Motor neuron (in vitro differentiated cells): ENCODE measurements around the gene RHBDL1. TPM values are rescaled to one million over a fixed set of nuclear protein-coding genes. Genes with fewer than 3 reads are reported as not detected.

ENCODE experiments used
- ATAC-seq, 8 experiments: fragments of 200-7000 bp; cut with Tn5 transposase; replicated peaks in 6 of 8; 2 replicates each; pipeline ENCODE4 v1.8.0; 2021; ENCODE audit warnings: mild to moderate bottlenecking in 8 of 8, moderate library complexity in 8 of 8
- H3K27ac ChIP-seq, 2 donors: fragments of 250-450 bp; sonication (Bioruptor Pico); 2 replicates each; pipeline ENCODE4 v1.9.0; 2021; ENCODE audit warnings: antibody characterized with exemption in 2 of 2, mild to moderate bottlenecking in 2 of 2, moderate library complexity in 1 of 2
- H3K4me1 ChIP-seq, 2 donors: fragments of 250-450 bp; sonication (Bioruptor Pico); replicated peaks in 1 of 2; 2 replicates each; pipeline ENCODE4 v1.6.1; 2021; ENCODE audit warnings: antibody characterized with exemption in 2 of 2, mild to moderate bottlenecking in 2 of 2, moderate library complexity in 1 of 2
- H3K4me3 ChIP-seq, 5 donors: fragments of 250-450 bp; sonication (Bioruptor Pico); 2 replicates each; pipeline ENCODE4 v1.9.0; 2021; ENCODE audit warnings: antibody characterized with exemption in 5 of 5, mild to moderate bottlenecking in 5 of 5, moderate library complexity in 4 of 5
- WGBS, 10 experiments: fragments of 450-650 bp; shearing (Covaris generic); methylation state at CpG; one replicate each; pipeline ENCODE4 v1.0.0; 2022; 5-methylcytosine and 5-hydroxymethylcytosine counted together
- in situ Hi-C, 9 experiments: fragments of 400-800 bp; cut with MboI; loops; one replicate each; pipeline ENCODE4 v1.15.0; 2021; ENCODE audit warnings: low sequenced_read_pairs in 9 of 9, low pct_unique_long_range_greater_than_20kb in 2 of 9; ENCODE audit not compliant: unreplicated experiment in 9 of 9
- total RNA-seq, 8 experiments: library from RNA; unstranded; fragments of 300-600 nt; gene quantifications; 2 replicates each; pipeline versions ENCODE4 v1.2.3 to v1.2.4, GENCODE V29; 2022

Gene RHBDL1
- total RNA-seq, 8 experiments from 2014 or later = 1.0 to 8.5 (median 3.3) TPM

DNA sequence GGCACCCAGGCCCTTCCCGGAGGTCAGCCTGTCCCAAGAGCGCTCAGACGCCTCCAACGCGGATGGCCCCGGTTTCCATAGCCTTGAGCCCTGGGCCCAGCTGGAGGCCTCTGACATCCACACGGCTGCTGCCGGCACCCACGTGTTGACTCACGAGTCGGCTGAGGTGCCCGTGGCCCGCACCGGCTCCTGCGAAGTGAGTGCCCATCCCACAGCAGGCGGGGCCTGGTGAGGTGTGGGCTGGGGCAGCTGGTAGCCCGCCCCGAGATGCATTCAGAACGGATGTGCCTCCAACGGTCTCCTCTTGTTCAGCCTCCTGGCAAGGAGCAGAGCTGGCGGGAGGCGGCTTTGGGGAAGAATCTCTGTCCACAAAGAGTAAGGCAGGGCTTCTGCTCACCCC is 23.6 kb upstream of the RHBDL1 start:
- no peak for ATAC-seq
- 80 to 90% (median 82%) methylated on average over 1 to 4 of the region's 22 CpGs; no CpG with 5 or more reads in 7 of the 10 experiments for WGBS, 10 experiments
- in situ Hi-C loops = no loop called here
- Histone ChIP-seq H3K27ac (no peak overlapping the region), H3K4me1 (peaks cover 18 to 19% of the 10 kb centered on the region in 2 donors), H3K4me3 (no peak overlapping the region)

DNA sequence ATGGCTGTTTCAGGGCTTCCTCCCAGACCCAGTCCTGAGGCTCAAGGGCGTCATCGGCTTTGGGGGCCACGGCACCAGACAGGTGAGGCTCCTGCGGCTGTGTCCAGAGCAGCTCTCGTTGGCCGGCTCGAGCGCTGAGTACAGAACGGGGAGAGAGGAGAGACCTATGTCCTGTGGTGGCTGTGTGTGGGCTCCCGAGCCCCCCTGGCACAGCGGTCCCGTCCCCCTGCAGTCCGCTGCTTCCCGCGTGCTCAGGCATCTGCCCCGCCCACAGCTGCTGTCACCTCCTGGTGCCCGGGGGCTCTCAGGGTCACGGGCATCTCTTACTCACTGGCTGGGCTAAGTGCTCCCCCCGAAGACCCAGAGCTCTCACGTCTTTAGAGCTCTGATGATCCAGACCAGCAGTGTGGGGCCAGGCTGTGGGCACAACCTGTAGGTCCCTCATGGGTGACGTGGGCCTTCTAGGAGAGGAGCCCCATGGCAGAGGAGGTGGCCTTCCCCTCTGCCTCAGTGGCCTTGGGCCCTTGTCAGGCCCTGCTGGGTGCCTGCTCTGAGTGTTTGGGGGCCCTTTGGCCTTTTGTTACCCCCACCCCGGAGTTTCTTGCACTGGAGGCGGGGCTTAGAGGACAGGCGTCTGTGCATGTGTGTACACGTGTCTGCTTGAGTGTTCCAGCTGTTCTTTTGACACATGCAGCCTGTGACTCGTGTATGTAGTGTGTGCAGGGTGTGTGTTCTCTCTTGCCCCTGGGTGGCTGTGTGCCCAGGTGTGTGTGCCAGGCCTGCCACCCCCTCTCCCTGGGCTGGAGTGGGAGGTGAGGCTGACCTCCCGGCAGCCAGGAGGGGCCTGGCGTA is 22.8 kb upstream of the RHBDL1 start:
- no peak for ATAC-seq
- Histone ChIP-seq H3K27ac (no peak overlapping the region), H3K4me3 (no peak overlapping the region), H3K4me1 (peaks cover 18 to 19% of the 10 kb centered on the region in 2 donors)
- in situ Hi-C loops = no loop called here
- 80 to 100% (median 91%) methylated on average over 2 to 5 of the region's 28 CpGs; no CpG with 5 or more reads in 6 of the 10 experiments for WGBS, 10 experiments

DNA sequence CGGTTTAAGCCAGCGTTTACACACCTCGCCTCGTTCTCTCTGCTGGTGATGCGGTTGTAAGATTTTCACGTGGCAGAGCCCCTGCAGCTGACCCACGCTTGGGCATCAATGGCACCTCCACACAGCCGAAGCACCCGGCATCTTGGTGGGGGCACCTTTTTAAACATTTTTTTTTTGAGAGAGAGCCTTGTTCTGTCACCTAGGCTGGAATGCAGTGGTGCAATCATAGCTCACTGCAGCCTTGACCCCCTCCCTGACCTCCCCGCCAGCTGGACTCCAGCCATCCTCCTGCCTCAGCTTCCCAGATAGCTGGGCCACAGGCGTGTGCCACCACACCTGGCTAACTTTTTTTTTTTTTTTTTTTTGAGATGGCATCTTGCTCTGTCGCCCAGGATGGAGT is 21.4 kb upstream of the RHBDL1 start:
- in situ Hi-C loops = no loop called here
- no peak for ATAC-seq
- Histone ChIP-seq H3K4me1 (peaks cover 11 to 12% of the 10 kb centered on the region in 2 donors), H3K4me3 (no peak overlapping the region), H3K27ac (no peak overlapping the region)
- WGBS, 10 experiments = 86 to 100% (median 97%) methylated on average over 1 to 7 of the region's 12 CpGs; no CpG with 5 or more reads in 3 of the 10 experiments

DNA sequence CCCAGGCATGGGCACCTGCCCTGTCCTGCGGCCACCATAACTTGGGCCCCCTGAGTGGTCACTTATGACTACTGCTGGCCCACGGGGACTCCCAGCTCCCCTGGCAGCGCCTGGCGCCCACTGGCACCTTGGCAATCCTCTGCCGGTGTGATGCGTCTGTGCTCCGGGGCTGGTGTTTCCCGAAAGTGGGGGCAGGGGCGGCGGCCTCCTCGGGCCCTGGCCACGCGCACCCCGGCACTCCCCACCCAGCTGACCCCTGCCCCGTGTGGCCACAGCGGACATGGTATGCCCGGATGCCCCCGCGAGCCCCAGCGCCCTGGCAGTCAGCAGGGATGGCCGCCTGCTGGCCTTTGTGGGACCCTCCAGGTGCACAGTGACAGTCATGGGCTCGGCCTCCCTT is 18.0 kb upstream of the RHBDL1 start:
- in situ Hi-C loops = no loop called here
- Histone ChIP-seq H3K27ac (no peak overlapping the region), H3K4me1 (peaks cover 11 to 12% of the 10 kb centered on the region in 2 donors), H3K4me3 (no peak overlapping the region)
- no peak for ATAC-seq
- 96% methylated on average over 4 of the region's 22 CpGs; no CpG with 5 or more reads in 9 of the 10 experiments for WGBS, 10 experiments

DNA sequence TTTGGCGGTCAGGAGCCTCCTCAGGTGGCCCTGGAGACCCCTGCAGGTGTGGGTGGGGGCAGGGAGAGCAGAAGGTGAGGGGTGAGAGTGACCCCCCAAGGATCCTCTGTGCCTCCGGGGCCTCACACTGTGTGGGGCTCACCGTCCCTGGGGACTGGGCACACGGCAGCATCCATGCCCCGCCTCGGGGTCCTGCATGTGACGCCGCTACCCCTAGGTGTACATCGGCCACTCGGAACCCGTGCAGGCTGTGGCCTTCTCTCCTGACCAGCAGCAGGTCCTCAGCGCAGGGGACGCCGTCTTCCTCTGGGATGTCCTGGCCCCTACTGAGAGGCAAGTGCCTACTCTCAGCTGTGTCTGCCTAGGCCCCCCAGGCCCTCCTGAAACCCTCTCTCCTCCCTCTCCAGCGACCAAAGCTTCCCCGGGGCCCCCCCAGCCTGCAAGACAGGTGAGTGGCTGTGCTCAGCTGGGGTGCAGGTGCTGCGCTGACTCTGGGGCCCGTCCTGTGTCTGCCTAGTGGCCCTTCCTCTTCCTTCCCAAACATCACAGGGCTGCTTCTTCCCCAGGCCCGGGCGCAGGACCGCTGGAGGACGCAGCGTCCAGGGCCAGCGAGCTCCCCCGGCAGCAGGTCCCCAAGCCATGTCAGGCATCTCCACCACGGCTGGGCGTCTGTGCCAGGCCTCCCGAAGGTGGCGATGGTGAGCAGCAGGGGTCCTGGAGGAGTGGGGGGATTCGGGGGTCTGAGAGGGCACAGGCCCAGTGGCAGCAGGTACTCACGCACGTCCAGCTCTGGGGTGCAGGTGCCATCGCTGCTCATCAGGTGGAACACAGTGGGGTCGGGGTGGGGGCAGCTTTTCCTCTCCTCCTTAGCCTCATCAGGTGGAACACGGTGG is 16.5 kb upstream of the RHBDL1 start:
- Histone ChIP-seq H3K4me3 (no peak overlapping the region), H3K27ac (no peak overlapping the region), H3K4me1 (peaks cover 11 to 12% of the 10 kb centered on the region in 2 donors)
- 83% methylated on average over 3 of the region's 35 CpGs; no CpG with 5 or more reads in 9 of the 10 experiments for WGBS, 10 experiments
- ATAC-seq = no peak
- in situ Hi-C loops = no loop called here

DNA sequence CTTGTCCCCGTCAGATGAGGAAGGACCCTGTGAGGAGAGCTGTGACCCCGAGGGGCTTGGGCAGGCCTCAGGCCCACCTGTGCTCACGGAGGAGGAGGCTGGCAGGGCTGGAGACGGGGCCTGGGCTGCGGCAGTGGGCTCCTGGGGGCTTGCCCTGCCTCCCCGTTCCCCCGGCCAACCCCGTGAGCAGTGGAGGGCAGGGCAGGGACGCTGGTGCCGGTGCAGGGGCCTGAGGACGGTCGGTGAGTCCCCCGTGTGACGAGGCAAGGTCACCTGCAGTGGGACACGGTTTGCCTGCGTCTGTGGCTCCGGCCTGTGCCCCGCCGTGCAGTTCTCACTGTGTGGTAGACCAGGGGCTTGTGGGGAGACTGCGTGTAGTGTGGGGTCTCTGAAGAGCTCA is 15.9 kb upstream of the RHBDL1 start:
- no peak overlapping the region for H3K4me3 ChIP-seq
- peaks cover 11 to 12% of the 10 kb centered on the region in 2 donors for H3K4me1 ChIP-seq
- 87% methylated on average over 3 of the region's 20 CpGs; no CpG with 5 or more reads in 9 of the 10 experiments for WGBS, 10 experiments
- in situ Hi-C loops = no loop called here
- H3K27ac ChIP-seq = no peak overlapping the region
- ATAC-seq = no peak

DNA sequence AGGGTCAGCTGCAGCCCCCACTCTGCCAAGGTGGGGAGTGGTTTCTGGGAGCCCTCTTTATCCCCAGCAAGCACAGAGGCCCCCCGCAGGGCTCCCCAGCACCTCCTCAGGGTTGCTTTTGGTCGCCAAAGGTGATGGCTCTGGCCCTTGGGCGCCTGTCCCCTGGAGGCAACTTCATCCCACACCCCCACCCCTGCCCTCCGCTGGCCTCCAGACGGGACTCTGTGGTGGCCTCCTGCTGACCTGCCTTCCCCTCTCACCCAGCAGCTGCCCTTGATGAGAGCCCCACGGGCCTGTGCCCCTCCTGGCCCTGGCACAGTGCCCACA is 15.4 kb upstream of the RHBDL1 start:
- Histone ChIP-seq H3K4me1 (peaks cover 11 to 12% of the 10 kb centered on the region in 2 donors), H3K27ac (peak overlapping the region in 1 of 2 donors; percentile 35), H3K4me3 (no peak overlapping the region)
- in situ Hi-C loops = no loop called here
- ATAC-seq = no peak
- 83% methylated on average over 1 of the region's 6 CpGs; no CpG with 5 or more reads in 9 of the 10 experiments for WGBS, 10 experiments

DNA sequence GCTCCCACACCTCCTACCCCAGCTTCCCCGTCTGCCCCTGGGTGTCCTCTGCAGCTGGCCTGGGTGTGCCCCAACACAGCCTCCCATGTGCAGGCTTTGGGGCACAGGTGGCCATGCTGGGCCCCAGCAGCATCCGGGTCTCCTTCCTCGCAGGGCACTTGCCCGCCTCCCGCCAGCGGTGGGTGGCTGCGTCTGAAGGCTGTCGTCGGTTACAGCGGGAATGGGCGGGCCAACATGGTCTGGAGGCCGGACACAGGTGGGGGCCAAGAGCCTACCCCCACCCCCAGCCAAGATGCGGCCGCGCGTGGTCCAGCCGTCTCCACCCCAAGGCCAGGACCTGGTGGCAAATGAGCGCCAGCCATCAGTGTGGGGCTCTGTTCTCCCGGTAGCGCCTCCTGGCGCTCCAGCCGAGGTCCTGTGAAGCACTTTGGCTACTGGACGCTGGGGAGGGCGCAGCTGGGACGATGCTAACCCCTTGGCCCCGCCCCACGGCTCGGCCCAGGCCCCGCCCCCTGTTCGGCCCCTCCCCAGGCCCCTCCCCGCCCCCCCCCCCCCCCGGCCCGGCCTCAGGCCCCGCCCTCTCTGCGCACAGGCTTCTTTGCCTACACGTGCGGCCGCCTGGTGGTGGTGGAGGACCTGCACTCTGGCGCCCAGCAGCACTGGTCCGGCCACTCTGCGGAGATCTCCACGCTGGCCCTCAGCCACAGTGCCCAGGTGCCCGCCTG is 14.8 kb upstream of the RHBDL1 start:
- in situ Hi-C loops = no loop called here
- peak; percentile 21 to 96 (median 86) for ATAC-seq
- WGBS, 10 experiments = 80% methylated on average over 1 of the region's 43 CpGs; no CpG with 5 or more reads in 9 of the 10 experiments
- H3K4me1 ChIP-seq = peaks cover 11 to 12% of the 10 kb centered on the region in 2 donors
- H3K4me3 ChIP-seq = peak overlapping the region in 1 of 5 donors; percentile 0
- peak overlapping the region; percentile 38 to 75 for H3K27ac ChIP-seq

DNA sequence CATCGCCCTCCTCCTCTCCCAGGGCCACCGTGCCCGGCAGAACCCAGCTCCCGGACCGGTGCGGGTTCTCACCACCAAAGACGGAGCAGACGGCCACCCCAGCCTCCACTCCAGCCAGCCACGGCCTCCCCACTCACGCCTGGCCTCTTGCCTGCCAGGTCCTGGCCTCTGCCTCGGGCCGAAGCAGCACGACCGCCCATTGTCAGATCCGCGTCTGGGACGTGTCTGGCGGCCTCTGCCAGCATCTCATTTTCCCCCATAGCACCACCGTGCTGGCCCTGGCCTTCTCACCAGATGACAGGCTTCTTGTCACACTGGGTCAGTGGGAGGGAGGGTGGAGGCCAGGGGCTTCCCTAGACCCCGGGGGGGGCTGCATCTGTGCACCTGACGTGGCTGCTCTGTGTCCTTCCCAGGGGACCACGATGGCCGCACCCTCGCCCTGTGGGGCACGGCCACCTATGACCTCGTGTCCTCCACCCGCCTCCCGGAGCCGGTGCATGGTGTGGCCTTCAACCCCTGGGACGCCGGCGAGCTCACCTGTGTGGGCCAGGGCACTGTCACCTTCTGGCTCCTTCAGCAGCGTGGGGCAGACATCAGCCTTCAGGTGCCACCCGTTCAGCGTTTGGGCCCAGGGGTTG is 14.2 kb upstream of the RHBDL1 start:
- 40 to 100% (median 87%) methylated on average over 1 to 5 of the region's 35 CpGs; no CpG with 5 or more reads in 6 of the 10 experiments for WGBS, 10 experiments
- H3K4me1 ChIP-seq = peaks cover 11 to 12% of the 10 kb centered on the region in 2 donors
- H3K4me3 ChIP-seq = no peak overlapping the region
- in situ Hi-C loops = no loop called here
- peak overlapping the region; percentile 38 to 75 for H3K27ac ChIP-seq
- ATAC-seq = peak in 2 of 8 experiments; percentile 10 to 24

DNA sequence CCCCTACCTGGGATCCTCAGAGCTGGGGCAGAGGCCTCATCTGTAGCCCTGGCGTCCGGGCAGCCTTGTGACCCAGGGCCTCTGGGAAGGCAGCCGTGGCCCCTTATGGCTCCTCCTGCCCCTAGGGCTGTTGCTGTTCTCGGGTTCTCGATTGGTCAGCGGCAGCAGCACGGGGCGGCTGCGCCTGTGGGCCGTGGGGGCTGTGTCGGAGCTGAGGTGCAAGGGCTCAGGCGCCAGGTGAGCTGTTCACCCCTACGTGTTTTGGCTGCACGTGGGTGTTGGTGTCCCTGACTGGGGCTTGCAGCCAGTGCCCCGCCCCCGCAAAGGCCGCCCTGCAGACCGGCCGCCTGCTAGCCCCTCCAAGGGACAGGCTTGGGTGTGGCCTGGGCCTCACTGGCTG is 13.4 kb upstream of the RHBDL1 start:
- no peak for ATAC-seq
- H3K4me3 ChIP-seq = no peak overlapping the region
- in situ Hi-C loops = no loop called here
- H3K27ac ChIP-seq = no peak overlapping the region
- H3K4me1 ChIP-seq = peaks cover 11 to 12% of the 10 kb centered on the region in 2 donors
- WGBS, 10 experiments = 60 to 100% (median 91%) methylated on average over 1 to 4 of the region's 19 CpGs; no CpG with 5 or more reads in 6 of the 10 experiments

DNA sequence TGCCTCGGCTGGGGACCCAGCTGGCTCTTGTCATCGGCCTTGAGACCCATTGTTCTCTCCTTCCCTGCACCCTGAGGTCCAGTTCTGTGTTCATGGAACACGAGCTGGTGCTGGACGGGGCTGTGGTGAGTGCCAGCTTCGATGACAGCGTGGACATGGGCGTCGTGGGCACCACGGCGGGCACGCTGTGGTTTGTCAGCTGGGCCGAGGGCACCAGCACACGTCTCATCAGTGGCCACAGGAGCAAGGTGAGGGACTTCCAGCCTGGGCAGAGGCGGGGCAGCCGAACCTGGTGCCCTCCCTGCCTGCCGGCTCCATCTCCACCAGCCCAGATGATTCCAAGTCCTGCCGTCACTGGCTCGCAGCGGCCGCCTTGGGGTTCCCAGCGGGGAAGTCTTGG is 12.9 kb upstream of the RHBDL1 start:
- WGBS, 10 experiments = 93 to 100% (median 100%) methylated on average over 1 to 5 of the region's 21 CpGs; no CpG with 5 or more reads in 7 of the 10 experiments
- in situ Hi-C loops = no loop called here
- no peak for ATAC-seq
- Histone ChIP-seq H3K27ac (no peak overlapping the region), H3K4me3 (no peak overlapping the region), H3K4me1 (peaks cover 14% of the 10 kb centered on the region in 2 donors)

DNA sequence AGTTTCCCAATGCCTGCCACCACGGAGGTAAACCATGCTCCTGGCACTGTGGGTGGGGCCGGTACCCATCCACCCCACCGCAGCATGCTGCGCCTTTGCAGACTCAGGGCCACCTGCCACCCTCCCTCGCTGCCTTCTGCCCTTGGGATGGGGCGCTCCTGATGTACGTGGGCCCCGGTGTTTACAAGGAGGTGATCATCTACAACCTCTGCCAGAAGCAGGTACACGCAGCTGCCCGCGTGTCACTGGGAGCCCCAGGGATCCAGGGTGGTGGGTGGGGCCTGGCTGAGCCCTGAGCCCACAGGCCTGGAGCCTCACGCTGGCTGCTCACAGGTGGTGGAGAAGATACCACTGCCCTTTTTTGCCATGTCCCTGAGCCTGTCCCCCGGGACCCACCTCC is 8.9 kb upstream of the RHBDL1 start:
- in situ Hi-C loops = no loop called here
- ATAC-seq = no peak

More for the DNA sequence above, 8.9 kb upstream of the RHBDL1 start:
- peaks cover 10 to 12% of the 10 kb centered on the region in 2 donors for H3K4me1 ChIP-seq
- H3K4me3 ChIP-seq = no peak overlapping the region
- 67 to 100% (median 100%) methylated on average over 1 to 5 of the region's 13 CpGs; no CpG with 5 or more reads in 5 of the 10 experiments for WGBS, 10 experiments
- H3K27ac ChIP-seq = no peak overlapping the region
